Measurements from ENCODE around the gene SEC61B. TPM values are rescaled to one million over a fixed set of nuclear protein-coding genes. Genes with fewer than 3 reads are reported as not detected.

The SEC61B gene
- total and polyA plus RNA-seq, 10 of the 15 experiments (the other 5 are each of a cell fraction or from before 2014, with no cell fraction given) = 108 to 747 (median 301) TPM

- TF ChIP-seq CEBPB (IDR thresholded peaks at IDR 0.05; ENCODE audit: borderline replicate concordance in 1 of 2, low read depth in 2 of 2, low read length in 2 of 2) = no peak
- FAIRE-seq (no peak), DNase-seq (ENCODE audit: low read depth, low spot score) (no peak), ATAC-seq (no peak)
- Histone ChIP-seq H3K4me1 (ENCODE audit: control insufficient read depth, insufficient read depth, low read length) (peaks cover 45% of the 10 kb centered on the region), H3K4me3 (no peak overlapping the region), H3K9ac (ENCODE audit: control insufficient read depth, insufficient read depth, low read length) (no peak overlapping the region), H3K36me3 (ENCODE audit: control insufficient read depth in 2 of 2, insufficient read depth in 2 of 2, low read length in 1 of 2) (peaks cover 0 to 3% of the 10 kb centered on the region in 2 experiments; a peak in 2 of 4 replicates), H3K79me2 (ENCODE audit: control insufficient read depth, insufficient read depth, low read length) (no peaks in the 10 kb centered on the region; the same call in 1 of the 2 replicates), H3K9me3 (replicated peaks; ENCODE audit: control insufficient read depth, insufficient read depth, low read length) (peaks cover 7% of the 10 kb centered on the region; the same call in 2 of the 3 replicates), H4K20me1 (ENCODE audit: control insufficient read depth, insufficient read depth) (no peaks in the 10 kb centered on the region), H2AFZ (ENCODE audit: control insufficient read depth, low read depth, low read length) (no peak overlapping the region), H3K27me3 (replicated peaks in 1 of 2; ENCODE audit: control insufficient read depth in 2 of 2, insufficient read depth in 2 of 2, low read length in 1 of 2) (no peaks in the 10 kb centered on the region), H3K27ac (ENCODE audit: control insufficient read depth, insufficient read depth) (no peak overlapping the region), H3K4me2 (ENCODE audit: control insufficient read depth, insufficient read depth) (no peak overlapping the region)
- RAD21 ChIA-PET (ENCODE audit: unreplicated experiment) = interaction anchor here (0.7 to 2.6 kb wide), 5 partner anchors 9 to 77 kb away, joined by 3 to 9 read pairs (median 5); no protein-coding TSS in a partner anchor
- intact Hi-C loops (cut with micrococcal nuclease; ENCODE audit: unreplicated experiment) = no loop called here
- no TSS peak for BruUV-seq (replicated peaks)
- in situ Hi-C loops (cut with MboI) = no loop called here
- POLR2A ChIA-PET = interaction anchor here (1.1 to 1.2 kb wide), 2 partner anchors 11 to 16 kb away, joined by 3 read pairs; no protein-coding TSS in a partner anchor
- 96% methylated on average over 7 of the region's 7 CpGs for WGBS (ENCODE audit: insufficient coverage, insufficient replicate concordance, low lambda C conversion rate, missing lambda C conversion rate)
- SMC1A ChIA-PET (ENCODE audit: uncharacterized antibody, unreplicated experiment) = interaction anchor here (1.2 to 2.5 kb wide), 7 partner anchors 8 to 56 kb away, joined by 4 to 20 read pairs (median 5); partner anchors contain the start of genes ALG2 and SEC61B
- CTCF ChIA-PET = interaction anchor here (0.6 to 3.1 kb wide), 6 partner anchors 10 to 78 kb away, joined by 3 to 29 read pairs (median 3); no protein-coding TSS in a partner anchor
Measured at GRCh38 chr9:99241106-99241505, 19.0 kb downstream of the SEC61B start.

GRCh38 chr9:99244344-99245260 lies 22.5 kb downstream of the SEC61B start:
- Histone ChIP-seq H2AFZ (ENCODE audit: control insufficient read depth, low read depth, low read length) (peak overlapping the region; percentile 67), H3K9ac (ENCODE audit: control insufficient read depth, insufficient read depth, low read length) (peak overlapping the region; percentile 32), H3K4me2 (ENCODE audit: control insufficient read depth, insufficient read depth) (peak overlapping the region; percentile 61), H3K4me3 (no peak overlapping the region), H3K36me3 (ENCODE audit: control insufficient read depth in 2 of 2, insufficient read depth in 2 of 2, low read length in 1 of 2) (peaks cover 0 to 3% of the 10 kb centered on the region in 2 experiments; a peak in 2 of 4 replicates), H3K4me1 (ENCODE audit: control insufficient read depth, insufficient read depth, low read length) (peaks cover 31% of the 10 kb centered on the region), H3K27ac (ENCODE audit: control insufficient read depth, insufficient read depth) (peak overlapping the region; percentile 94), H3K27me3 (replicated peaks in 1 of 2; ENCODE audit: control insufficient read depth in 2 of 2, insufficient read depth in 2 of 2, low read length in 1 of 2) (no peaks in the 10 kb centered on the region), H4K20me1 (ENCODE audit: control insufficient read depth, insufficient read depth) (no peaks in the 10 kb centered on the region), H3K79me2 (ENCODE audit: control insufficient read depth, insufficient read depth, low read length) (no peaks in the 10 kb centered on the region), H3K9me3 (replicated peaks; ENCODE audit: control insufficient read depth, insufficient read depth, low read length) (no peaks in the 10 kb centered on the region; the same call in 1 of the 3 replicates)
- ChIA-PET SMC1A (ENCODE audit: uncharacterized antibody, unreplicated experiment) (interaction anchor here (0.7 to 8.7 kb wide), 12 partner anchors 9 to 78 kb away, joined by 3 to 143 read pairs (median 4); no protein-coding TSS in a partner anchor), POLR2A (interaction anchor here (0.6 to 2.8 kb wide), 11 partner anchors 8 to 1099 kb away, joined by 4 to 11 read pairs (median 5); partner anchors contain the start of genes ALG2 and SEC61B), CTCF (interaction anchor here (1.0 to 9.1 kb wide), 8 partner anchors 8 to 46 kb away, joined by 3 to 70 read pairs (median 4); no protein-coding TSS in a partner anchor), RAD21 (ENCODE audit: unreplicated experiment) (interaction anchor here (1.1 to 8.7 kb wide), 7 partner anchors 10 to 840 kb away, joined by 3 to 87 read pairs (median 4); no protein-coding TSS in a partner anchor)
- ATAC-seq (peak; percentile 96), DNase-seq (ENCODE audit: low read depth, low spot score) (peak; percentile 68), FAIRE-seq (peak; percentile 88)
- 2% methylated on average over 3 of the region's 3 CpGs for WGBS (ENCODE audit: insufficient coverage, insufficient replicate concordance, low lambda C conversion rate, missing lambda C conversion rate)
- intact Hi-C loops (cut with micrococcal nuclease; ENCODE audit: unreplicated experiment) (loop anchor here (1.0 kb wide), 1 partner anchor 8 kb away; no protein-coding TSS in a partner anchor), in situ Hi-C loops (cut with MboI) (no loop called here)
- BruUV-seq (replicated peaks) = TSS peak; percentile 97
- peak; percentile 95; the same call in 1 of the 2 replicates for TF ChIP-seq GATAD2B (conservative IDR thresholded peaks at IDR 0.05; ENCODE audit: low read depth)
- TF ChIP-seq, protein P1, sequence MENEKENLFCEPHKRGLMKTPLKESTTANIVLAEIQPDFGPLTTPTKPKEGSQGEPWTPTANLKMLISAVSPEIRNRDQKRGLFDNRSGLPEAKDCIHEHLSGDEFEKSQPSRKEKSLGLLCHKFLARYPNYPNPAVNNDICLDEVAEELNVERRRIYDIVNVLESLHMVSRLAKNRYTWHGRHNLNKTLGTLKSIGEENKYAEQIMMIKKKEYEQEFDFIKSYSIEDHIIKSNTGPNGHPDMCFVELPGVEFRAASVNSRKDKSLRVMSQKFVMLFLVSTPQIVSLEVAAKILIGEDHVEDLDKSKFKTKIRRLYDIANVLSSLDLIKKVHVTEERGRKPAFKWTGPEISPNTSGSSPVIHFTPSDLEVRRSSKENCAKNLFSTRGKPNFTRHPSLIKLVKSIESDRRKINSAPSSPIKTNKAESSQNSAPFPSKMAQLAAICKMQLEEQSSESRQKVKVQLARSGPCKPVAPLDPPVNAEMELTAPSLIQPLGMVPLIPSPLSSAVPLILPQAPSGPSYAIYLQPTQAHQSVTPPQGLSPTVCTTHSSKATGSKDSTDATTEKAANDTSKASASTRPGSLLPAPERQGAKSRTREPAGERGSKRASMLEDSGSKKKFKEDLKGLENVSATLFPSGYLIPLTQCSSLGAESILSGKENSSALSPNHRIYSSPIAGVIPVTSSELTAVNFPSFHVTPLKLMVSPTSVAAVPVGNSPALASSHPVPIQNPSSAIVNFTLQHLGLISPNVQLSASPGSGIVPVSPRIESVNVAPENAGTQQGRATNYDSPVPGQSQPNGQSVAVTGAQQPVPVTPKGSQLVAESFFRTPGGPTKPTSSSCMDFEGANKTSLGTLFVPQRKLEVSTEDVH (IDR thresholded peaks at IDR 0.05; ENCODE audit: low read depth, partially characterized antibody) = peak; percentile 56
- TF ChIP-seq POLR2A (IDR thresholded peaks at IDR 0.05; ENCODE audit: low read depth, low read length) = no peak
- TF ChIP-seq SMAD1 (IDR thresholded peaks at IDR 0.05; ENCODE audit: low read depth, partially characterized antibody) = peak; percentile 91
- peak; percentile 96 for TF ChIP-seq RUNX3 (IDR thresholded peaks at IDR 0.05; ENCODE audit: low read length)
- TF ChIP-seq MEF2B (IDR thresholded peaks at IDR 0.05; ENCODE audit: partially characterized antibody, poor library complexity, severe bottlenecking) = peak; percentile 55
- 0 out of 2 replicates have a peak, but pooled peaks have one; percentile 17 for TF ChIP-seq MEF2A (IDR thresholded peaks at IDR 0.05; ENCODE audit: insufficient read depth, low read depth, low read length)
- no peak for TF ChIP-seq HCFC1 (IDR thresholded peaks at IDR 0.05; ENCODE audit: low read length)
- TF ChIP-seq NFXL1 (IDR thresholded peaks at IDR 0.05; ENCODE audit: borderline replicate concordance) = no peak
- no peak for TF ChIP-seq EZH2 (IDR thresholded peaks at IDR 0.05; ENCODE audit: borderline replicate concordance, control insufficient read depth, low read depth, low read length)

Measured in GM12878 (cell line).